GM06990 (cell line): ENCODE data around the gene NCAPD3.

Source experiments
- DNase-seq: peaks from one replicate; pipeline ENCODE4 v3.0.0-alpha.2; 2011; ENCODE audit not compliant: insufficient read length; ENCODE audit errors: extremely low read depth
- H3K27me3 ChIP-seq: replicated peaks from 2 replicates; pipeline ENCODE4 v1.6.0; 2011; ENCODE audit warnings: low read length; ENCODE audit not compliant: control insufficient read depth, insufficient read depth
- H3K36me3 ChIP-seq: 2 replicates; pipeline ENCODE4 v1.5.1; 2011; ENCODE audit warnings: low read length; ENCODE audit not compliant: control insufficient read depth, insufficient read depth
- H3K4me3 ChIP-seq: replicated peaks from 2 replicates; pipeline ENCODE4 v1.5.1; 2011; ENCODE audit warnings: low read depth, mild to moderate bottlenecking, control low read depth, low read length
- CTCF ChIP-seq: IDR thresholded peaks from 2 replicates; pipeline ENCODE4 v1.5.1; 2011; ENCODE audit warnings: low read length, control low read depth, mild to moderate bottlenecking, inconsistent platforms; ENCODE audit not compliant: insufficient read depth, poor library complexity, severe bottlenecking

Gene NCAPD3

GRCh38 chr11:134134167-134134566 lies 89.6 kb downstream of the NCAPD3 start:
- H3K4me3 ChIP-seq, result no peak overlapping the region
- no peaks in the 10 kb centered on the region for H3K27me3 ChIP-seq
- DNase-seq, result no peak
- TF ChIP-seq CTCF, result no peak
- H3K36me3 ChIP-seq, result no peaks in the 10 kb centered on the region

GRCh38 chr11:134132808-134133207 lies 91.0 kb downstream of the NCAPD3 start:
- Histone ChIP-seq H3K36me3 (no peaks in the 10 kb centered on the region), H3K27me3 (no peaks in the 10 kb centered on the region), H3K4me3 (no peak overlapping the region)
- no peak for DNase-seq
- TF ChIP-seq CTCF, result no peak

- Histone ChIP-seq H3K36me3 (no peaks in the 10 kb centered on the region), H3K4me3 (no peak overlapping the region), H3K27me3 (no peaks in the 10 kb centered on the region)
- TF ChIP-seq CTCF, result no peak
- DNase-seq, result no peak
These were observed 92.0 kb downstream of the NCAPD3 start for GRCh38 chr11:134131628-134132244.

GRCh38 chr11:134126217-134126822 lies 97.4 kb downstream of the NCAPD3 start:
- Histone ChIP-seq H3K36me3 (no peaks in the 10 kb centered on the region), H3K27me3 (no peaks in the 10 kb centered on the region; the same call in 1 of the 2 replicates), H3K4me3 (no peak overlapping the region)
- TF ChIP-seq CTCF, result no peak
- DNase-seq, result no peak

- DNase-seq, result no peak
- no peak overlapping the region for H3K4me3 ChIP-seq
- no peaks in the 10 kb centered on the region for H3K36me3 ChIP-seq
- TF ChIP-seq CTCF, result no peak
- H3K27me3 ChIP-seq, result no peaks in the 10 kb centered on the region; the same call in 1 of the 2 replicates
These were observed 98.3 kb downstream of the NCAPD3 start for GRCh38 chr11:134125507-134125906.
